Fibroblast of lung (primary cell): Measurements from ENCODE around the gene TPRX1.

Experiments used
- EZH2 ChIP-seq: IDR thresholded peaks from 2 replicates; pipeline ENCODE4 v1.5.1; 2012; ENCODE audit warnings: low read length, control low read depth, mild to moderate bottlenecking; ENCODE audit errors: missing control alignments
- TF ChIP-seq, protein P1 (sequence below), 2 donors: IDR thresholded peaks in 1 of 2; conservative IDR thresholded peaks in 1 of 2; 1 replicate in 1 of 2; 2 replicates in 1 of 2; pipeline ENCODE4 v1.5.1; 2011 to 2012; ENCODE audit warnings: low read length in 2 of 2, control low read depth in 1 of 2, inconsistent platforms in 1 of 2, low read depth in 1 of 2, mild to moderate bottlenecking in 1 of 2

DNA sequence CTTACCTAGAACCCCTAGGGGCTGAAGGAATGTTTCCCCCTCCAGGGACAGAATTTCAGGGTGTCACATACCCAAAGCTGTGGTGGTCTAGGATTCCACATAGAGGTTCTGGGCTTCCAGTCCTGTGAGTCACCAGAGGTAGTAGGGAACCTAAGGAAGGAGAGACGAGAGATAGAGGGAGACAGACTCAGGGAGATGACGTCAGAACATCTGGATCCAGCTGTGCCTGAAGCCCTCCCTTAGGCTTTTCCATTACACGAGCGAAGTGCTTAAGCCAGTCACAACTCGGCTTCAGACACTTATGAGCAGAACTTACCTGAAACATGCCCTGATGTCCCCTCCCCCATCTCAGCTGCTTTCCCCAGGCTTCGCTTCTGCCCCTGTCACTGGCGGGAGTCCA, 37.7 kb downstream of the TPRX1 start:
- TF ChIP-seq, protein P1, sequence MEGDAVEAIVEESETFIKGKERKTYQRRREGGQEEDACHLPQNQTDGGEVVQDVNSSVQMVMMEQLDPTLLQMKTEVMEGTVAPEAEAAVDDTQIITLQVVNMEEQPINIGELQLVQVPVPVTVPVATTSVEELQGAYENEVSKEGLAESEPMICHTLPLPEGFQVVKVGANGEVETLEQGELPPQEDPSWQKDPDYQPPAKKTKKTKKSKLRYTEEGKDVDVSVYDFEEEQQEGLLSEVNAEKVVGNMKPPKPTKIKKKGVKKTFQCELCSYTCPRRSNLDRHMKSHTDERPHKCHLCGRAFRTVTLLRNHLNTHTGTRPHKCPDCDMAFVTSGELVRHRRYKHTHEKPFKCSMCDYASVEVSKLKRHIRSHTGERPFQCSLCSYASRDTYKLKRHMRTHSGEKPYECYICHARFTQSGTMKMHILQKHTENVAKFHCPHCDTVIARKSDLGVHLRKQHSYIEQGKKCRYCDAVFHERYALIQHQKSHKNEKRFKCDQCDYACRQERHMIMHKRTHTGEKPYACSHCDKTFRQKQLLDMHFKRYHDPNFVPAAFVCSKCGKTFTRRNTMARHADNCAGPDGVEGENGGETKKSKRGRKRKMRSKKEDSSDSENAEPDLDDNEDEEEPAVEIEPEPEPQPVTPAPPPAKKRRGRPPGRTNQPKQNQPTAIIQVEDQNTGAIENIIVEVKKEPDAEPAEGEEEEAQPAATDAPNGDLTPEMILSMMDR (conservative IDR thresholded peaks at IDR 0.05 in 1 of 2, IDR thresholded peaks at IDR 0.05 in 1 of 2; ENCODE audit: low read depth in 1 of 2, low read length in 2 of 2) = no peak
- no peak for TF ChIP-seq EZH2
